Esophagus muscularis mucosa (tissue), 4 donors: Measurements from ENCODE around the gene TPCN1. TPM values are rescaled to one million over a fixed set of nuclear protein-coding genes. Genes with fewer than 3 reads are reported as not detected.

ENCODE experiments used
- DNase-seq: peaks from one replicate; pipeline ENCODE4 v3.0.0-alpha.2; 2017; ENCODE audit errors: extremely low spot score
- H3K27ac ChIP-seq, 4 donors: fragments of 200-600 bp; sonication (generic); replicated peaks in 1 of 4; 1 replicate in 3 of 4; 2 replicates in 1 of 4; pipeline ENCODE4 v1.5.1; 2016 to 2019; ENCODE audit warnings: mild to moderate bottlenecking in 1 of 4
- H3K27me3 ChIP-seq, 4 donors: fragments of 200-600 bp; sonication (generic); one replicate each; pipeline versions ENCODE4 v1.5.1 to v1.6.0; 2016 to 2019
- H3K36me3 ChIP-seq, 4 donors: fragments of 200-600 bp; sonication (generic); one replicate each; pipeline ENCODE4 v1.5.1; 2016 to 2019
- H3K4me1 ChIP-seq, 4 donors: fragments of 200-600 bp; sonication (generic); one replicate each; pipeline ENCODE4 v1.5.1; 2016 to 2019
- H3K4me3 ChIP-seq, 4 donors: fragments of 200-600 bp; sonication (generic); 1 replicate in 2 of 4; 2 replicates in 2 of 4; pipeline ENCODE4 v1.5.1; 2016 to 2019; ENCODE audit warnings: mild to moderate bottlenecking in 4 of 4, moderate library complexity in 1 of 4
- H3K9me3 ChIP-seq, 4 donors: fragments of 200-600 bp; sonication (generic); 1 replicate in 3 of 4; 2 replicates in 1 of 4; pipeline ENCODE4 v1.5.1; 2016 to 2019
- CTCF ChIP-seq, 3 experiments: fragments of 200-600 bp in 2 of 3; fragments of 450-650 bp in 1 of 3; sonication (generic) in 2 of 3; IDR thresholded peaks; one replicate each; pipeline ENCODE4 v1.5.1; 2017 to 2019; ENCODE audit warnings: antibody characterized with exemption in 3 of 3, mild to moderate bottlenecking in 2 of 3, moderate library complexity in 1 of 3
- EP300 ChIP-seq: sonication (generic); formaldehyde crosslinking; IDR thresholded peaks from one replicate; pipeline ENCODE4 v1.6.1; 2017; ENCODE audit warnings: antibody characterized with exemption
- POLR2A ChIP-seq: fragments of 450-650 bp; IDR thresholded peaks from one replicate; pipeline ENCODE4 v1.6.1; 2017; ENCODE audit warnings: antibody characterized with exemption, moderate library complexity, mild to moderate bottlenecking, low read depth
- POLR2AphosphoS5 ChIP-seq, 2 donors: sonication (generic); formaldehyde crosslinking; IDR thresholded peaks; one replicate each; pipeline ENCODE4 v1.6.1; 2017; ENCODE audit warnings: antibody characterized with exemption in 2 of 2
- WGBS: methylation state at CpG from one replicate; pipeline ENCODE4 v1.1.5; 2018; 5-methylcytosine and 5-hydroxymethylcytosine counted together
- intact Hi-C: fragments of 100-400 bp; cut with DNase I; formaldehyde crosslinking; loops from one replicate; pipeline ENCODE4 v1.15.1; 2023
- total RNA-seq, 4 donors: library from RNA; depleted of rRNA; stranded (reverse); fragments of >200 nt; gene quantifications; one replicate each; pipeline versions ENCODE4 v1.1.0 to v1.2.1, GENCODE V29; 2016

The TPCN1 gene
- total RNA-seq, 4 donors from 2014 or later: 31.1 to 54.0 (median 34.5) TPM

DNA sequence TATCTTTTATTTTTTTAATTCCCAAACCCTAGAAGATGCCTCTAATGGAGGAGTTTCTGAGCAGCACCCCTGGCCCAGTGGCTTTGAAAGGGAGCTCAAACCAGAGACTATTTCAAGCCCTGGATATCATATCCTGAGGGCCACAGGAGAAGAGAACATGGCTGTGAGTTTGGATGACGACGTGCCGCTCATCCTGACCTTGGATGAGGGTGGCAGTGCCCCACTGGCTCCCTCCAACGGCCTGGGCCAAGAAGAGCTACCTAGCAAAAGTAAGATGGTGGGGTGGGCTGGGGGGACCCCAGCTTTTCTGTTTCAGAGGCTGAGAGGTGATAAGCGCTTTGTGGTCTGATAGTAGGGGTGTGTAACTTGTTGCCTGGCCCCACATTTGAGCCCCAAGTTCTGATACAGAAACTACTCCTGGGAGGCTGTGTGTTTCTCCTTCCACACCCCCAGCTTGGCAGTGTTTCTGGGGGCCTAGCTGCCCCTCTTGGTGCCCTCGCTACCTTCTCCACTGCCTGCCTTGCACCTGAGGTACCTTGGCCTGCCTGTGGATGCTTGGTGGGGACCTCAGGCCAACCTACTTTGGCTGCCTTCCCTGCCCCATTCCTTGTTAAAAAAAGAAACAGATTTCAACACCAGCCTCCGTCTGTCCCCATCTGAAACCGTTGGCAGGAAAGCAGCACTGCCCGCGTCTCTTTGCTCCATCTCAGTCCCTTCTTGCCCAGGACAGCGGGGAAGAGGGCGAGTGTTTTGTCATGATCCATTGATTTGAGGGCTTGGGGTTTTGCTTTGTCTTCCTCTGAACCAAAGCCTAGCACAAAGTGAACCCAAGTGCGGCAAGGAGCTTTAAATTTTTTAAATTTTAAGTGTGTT lies 5.7 kb downstream of the TPCN1 start:
- Histone ChIP-seq H3K4me1 (peaks cover 64 to 70% (median 67%) of the 10 kb centered on the region in 4 donors), H3K27me3 (no peaks in the 10 kb centered on the region), H3K4me3 (no peak overlapping the region), H3K9me3 (no peaks in the 10 kb centered on the region), H3K27ac (peak overlapping the region; percentile 1 to 25 (median 12)), H3K36me3 (peaks cover 0 to 54% (median 38%) of the 10 kb centered on the region in 4 donors)
- no peak for TF ChIP-seq CTCF (IDR thresholded peaks at IDR 0.05)
- TF ChIP-seq POLR2AphosphoS5 (IDR thresholded peaks at IDR 0.05): peak in 1 of 2 donors; percentile 12
- WGBS: 88% methylated on average over 13 of the region's 13 CpGs
- DNase-seq: no peak
- intact Hi-C loops: no loop called here

- no peak overlapping the region for H3K4me3 ChIP-seq
- H3K27ac ChIP-seq: peak overlapping the region in 3 of 4 donors; percentile 1 to 15 (median 9)
- H3K4me1 ChIP-seq: peaks cover 64 to 70% (median 67%) of the 10 kb centered on the region in 4 donors
- no peak for DNase-seq
- 75% methylated on average over 5 of the region's 5 CpGs for WGBS
- no peaks in the 10 kb centered on the region for H3K9me3 ChIP-seq
- TF ChIP-seq EP300 (no peak), CTCF (IDR thresholded peaks at IDR 0.05) (no peak), POLR2A (no peak), POLR2AphosphoS5 (IDR thresholded peaks at IDR 0.05) (no peak)
- H3K36me3 ChIP-seq: peaks cover 4 to 63% (median 47%) of the 10 kb centered on the region in 4 donors
- H3K27me3 ChIP-seq: no peaks in the 10 kb centered on the region
- intact Hi-C loops: no loop called here
Measured at GRCh38 chr12:113227686-113228391, 6.6 kb downstream of the TPCN1 start.

GRCh38 chr12:113228394-113229028 lies 7.2 kb downstream of the TPCN1 start:
- H3K9me3 ChIP-seq: no peaks in the 10 kb centered on the region
- no peak for DNase-seq
- no peaks in the 10 kb centered on the region for H3K27me3 ChIP-seq
- TF ChIP-seq POLR2A (no peak), POLR2AphosphoS5 (IDR thresholded peaks at IDR 0.05) (no peak), CTCF (IDR thresholded peaks at IDR 0.05) (no peak), EP300 (no peak)
- no peak overlapping the region for H3K4me3 ChIP-seq
- peaks cover 7 to 69% (median 53%) of the 10 kb centered on the region in 4 donors for H3K36me3 ChIP-seq
- H3K4me1 ChIP-seq: peaks cover 64 to 73% (median 67%) of the 10 kb centered on the region in 4 donors
- 83% methylated on average over 5 of the region's 5 CpGs for WGBS
- peak overlapping the region in 2 of 4 donors; percentile 18 to 46 for H3K27ac ChIP-seq
- intact Hi-C loops: no loop called here

DNA sequence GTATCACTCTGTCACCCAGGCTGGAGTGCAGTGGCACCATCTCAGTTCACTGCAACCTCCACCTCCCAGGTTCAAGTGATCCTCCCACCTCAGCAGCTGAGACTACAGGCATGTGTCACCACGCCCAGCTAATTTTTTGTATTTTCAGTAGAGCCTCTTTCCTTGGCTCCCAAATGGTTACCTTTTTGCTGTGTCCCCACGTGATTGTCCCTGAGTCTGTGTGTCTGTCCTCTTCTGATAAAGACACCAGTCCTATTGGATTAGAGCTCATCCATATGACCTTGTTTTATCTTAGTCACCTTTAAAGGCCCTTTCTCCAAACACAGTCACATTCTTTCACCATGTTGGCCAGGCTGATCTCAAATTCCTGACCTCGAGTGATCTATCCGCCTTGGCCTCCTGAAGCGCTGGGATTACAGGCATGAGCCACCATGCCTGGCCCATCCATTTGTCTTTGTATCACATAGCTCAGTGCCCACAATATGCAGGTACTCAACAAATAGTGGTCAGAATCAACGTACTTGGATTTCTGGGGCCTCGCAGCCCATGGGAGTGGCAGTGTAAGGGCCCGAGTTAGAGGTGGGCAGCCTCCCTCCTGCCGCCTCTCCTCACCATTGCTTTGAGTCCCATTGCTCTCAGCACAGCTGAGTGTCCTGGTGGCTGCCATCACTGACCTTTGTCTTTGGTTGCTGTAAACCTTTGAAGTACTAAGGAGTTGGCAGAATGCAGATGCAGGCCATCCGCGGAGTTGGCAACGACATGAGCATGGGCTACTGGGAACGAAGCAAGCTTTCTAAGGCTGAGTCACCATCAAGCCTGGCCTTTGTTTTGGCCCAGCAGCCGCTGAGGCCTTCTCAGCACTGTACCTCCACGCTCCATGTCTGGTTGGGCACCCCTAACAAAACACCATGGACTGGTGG lies 9.3 kb downstream of the TPCN1 start:
- Histone ChIP-seq H3K27me3 (no peaks in the 10 kb centered on the region), H3K4me1 (peaks cover 51 to 73% (median 55%) of the 10 kb centered on the region in 4 donors), H3K4me3 (no peak overlapping the region), H3K27ac (no peak overlapping the region), H3K36me3 (peaks cover 7 to 85% (median 58%) of the 10 kb centered on the region in 4 donors), H3K9me3 (no peaks in the 10 kb centered on the region)
- intact Hi-C loops: no loop called here
- no peak for DNase-seq
- 92% methylated on average over 14 of the region's 15 CpGs for WGBS
- TF ChIP-seq EP300: no peak
- no peak for TF ChIP-seq POLR2A
- no peak for TF ChIP-seq CTCF (IDR thresholded peaks at IDR 0.05)
